Activated effector memory CD4-positive, alpha-beta T cell treated with anti-CD3 and anti-CD28 coated beads, Interleukin-2, amount 50 U/mL, for 16 hours (primary cell): ENCODE measurements around the gene ACSL4.
"Not testable (repeated sequence)": the region's sequence is repeated elsewhere in the genome, so short reads cannot be mapped to it uniquely, and the experiment has no call there.

Source experiments
- DNase-seq: peaks from one replicate; pipeline ENCODE4 v3.0.0-alpha.2; 2020

Gene ACSL4

GRCh38 chrX:109660435-109661143, 72.5 kb downstream of the ACSL4 start:
- no peak for DNase-seq

DNA sequence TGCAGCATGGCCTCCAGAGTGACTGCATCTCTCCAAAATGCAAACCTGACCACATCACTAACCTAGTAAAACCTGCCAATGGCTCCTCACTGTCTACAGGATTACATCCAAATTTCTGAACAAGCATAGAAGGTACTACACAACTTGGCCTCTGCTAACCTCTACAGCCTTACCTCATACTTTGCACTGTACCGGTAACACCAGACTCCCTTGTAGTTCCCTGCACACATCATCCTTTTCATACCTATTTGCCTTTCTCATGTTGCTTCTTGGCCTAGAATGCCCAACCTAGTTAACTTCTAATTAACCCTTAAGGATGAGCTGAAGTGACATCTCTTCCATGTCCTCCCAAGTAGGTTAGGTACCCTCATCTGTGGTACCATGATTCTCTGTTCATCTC, 74.7 kb downstream of the ACSL4 start:
- DNase-seq: no peak

GRCh38 chrX:109657364-109657763, 75.7 kb downstream of the ACSL4 start:
- not testable (repeated sequence) for DNase-seq

DNA sequence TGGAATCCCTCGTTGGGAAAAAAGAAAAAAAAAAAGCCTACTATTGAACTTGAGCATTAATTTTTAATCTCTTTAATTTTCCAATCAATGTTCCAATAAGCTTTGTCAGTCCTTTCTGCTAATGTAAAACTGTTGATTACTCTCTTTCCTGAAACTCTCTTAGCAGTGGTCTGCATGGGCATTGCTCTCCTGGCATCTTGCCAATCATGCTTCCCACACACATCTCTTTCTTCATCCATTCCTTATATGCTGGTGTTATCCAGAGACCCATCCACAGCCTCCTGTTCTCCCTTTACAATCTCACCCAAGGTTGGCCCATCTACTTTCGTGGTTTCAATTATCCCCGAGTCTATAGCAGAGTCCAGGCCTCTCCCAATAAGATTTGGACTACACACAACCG, 76.3 kb downstream of the ACSL4 start:
- DNase-seq: no peak

DNA sequence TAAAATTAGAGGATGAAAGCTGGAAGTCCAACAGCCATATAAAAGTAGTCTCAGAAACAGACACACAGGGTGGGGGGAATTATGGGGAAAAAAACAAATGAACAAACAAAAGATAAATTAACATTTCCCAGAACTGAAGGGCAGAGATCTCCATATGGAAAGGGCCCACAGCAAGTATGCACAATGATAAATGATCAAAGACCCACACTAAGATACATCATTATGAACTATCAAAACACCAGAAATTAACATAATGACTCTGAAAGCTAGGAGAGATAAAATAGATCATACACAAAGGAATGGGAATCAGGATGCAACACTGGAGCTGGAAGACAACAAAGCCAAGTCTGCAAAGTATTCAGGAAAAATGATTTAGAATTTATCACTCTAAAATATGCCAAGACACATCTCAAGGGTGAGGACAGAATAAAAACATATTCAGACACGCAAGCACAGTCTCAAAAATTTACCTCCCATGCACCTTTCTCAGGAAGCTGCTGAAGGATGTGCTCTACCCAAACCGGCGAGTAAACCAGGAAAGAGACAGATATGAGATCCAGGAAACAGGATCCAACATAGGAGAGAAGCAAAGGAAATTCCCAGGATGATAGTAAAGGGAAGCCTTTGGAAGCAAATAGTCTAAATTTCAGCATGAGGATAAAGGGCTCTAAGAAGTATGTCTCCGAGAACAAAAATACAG, 77.4 kb downstream of the ACSL4 start:
- no peak for DNase-seq

- DNase-seq: no peak
Measured at GRCh38 chrX:109654516-109655109, 78.4 kb downstream of the ACSL4 start.

DNA sequence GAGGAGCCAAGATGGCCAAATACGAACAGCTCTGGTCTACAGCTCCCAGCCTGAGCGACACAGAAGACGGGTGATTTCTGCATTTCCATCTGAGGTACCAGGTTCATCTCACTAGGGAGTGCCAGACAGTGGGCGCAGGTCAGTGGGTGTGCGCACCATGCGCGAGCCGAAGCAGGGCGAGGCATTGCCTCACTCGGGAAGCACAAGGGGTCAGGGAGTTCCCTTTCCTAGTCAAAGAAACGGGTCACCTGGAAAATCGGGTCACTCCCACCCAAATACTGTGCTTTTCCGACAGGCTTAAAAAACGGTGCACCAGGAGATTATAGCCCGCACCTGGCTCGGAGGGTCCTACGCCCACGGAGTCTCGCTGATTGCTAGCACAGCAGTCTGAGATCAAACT, 88.4 kb downstream of the ACSL4 start:
- not testable (repeated sequence) for DNase-seq

- DNase-seq: no peak
Measured at GRCh38 chrX:109643687-109644086, 89.4 kb downstream of the ACSL4 start.

DNA sequence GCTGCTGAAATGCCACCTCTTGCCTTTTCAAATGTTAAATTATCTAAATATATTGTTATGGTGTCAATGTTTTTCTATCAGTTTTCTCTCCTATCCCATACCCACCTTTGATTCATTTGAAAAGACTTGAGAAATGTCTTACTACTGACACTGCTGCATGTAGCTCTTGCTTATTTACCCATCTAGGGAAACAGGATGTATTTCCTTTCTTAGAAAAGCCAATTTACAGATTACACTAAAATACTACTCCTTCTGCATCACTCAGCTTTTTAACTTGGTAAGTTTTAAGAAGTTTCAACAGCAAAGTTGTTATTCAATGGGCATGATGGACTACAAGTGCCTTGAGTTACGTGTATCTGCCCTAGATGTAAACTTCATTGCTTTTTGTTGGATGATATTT, 94.9 kb downstream of the ACSL4 start:
- DNase-seq: no peak

DNA sequence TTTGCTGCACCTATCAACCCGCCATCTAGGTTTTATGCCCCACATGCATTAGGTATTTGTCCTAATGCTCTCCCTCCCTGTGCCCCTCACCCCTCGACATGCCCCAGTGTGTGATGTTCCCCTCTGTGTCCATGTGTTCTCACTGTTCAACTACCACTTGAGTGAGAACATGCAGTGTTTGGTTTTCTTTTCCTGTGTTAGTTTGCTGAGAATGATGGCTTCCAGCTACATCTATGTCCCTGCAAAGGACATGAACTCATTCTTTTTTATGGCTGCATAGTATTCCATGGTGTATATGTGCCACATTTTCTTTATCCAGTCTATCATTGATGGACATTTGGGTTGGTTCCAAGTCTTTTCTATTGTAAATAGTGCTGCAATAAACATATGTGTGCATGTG, 95.6 kb downstream of the ACSL4 start:
- not testable (repeated sequence) for DNase-seq

GRCh38 chrX:109635146-109635545, 97.9 kb downstream of the ACSL4 start:
- no peak for DNase-seq

- no peak for DNase-seq
Measured at GRCh38 chrX:109632906-109633504, 100.1 kb downstream of the ACSL4 start.

DNA sequence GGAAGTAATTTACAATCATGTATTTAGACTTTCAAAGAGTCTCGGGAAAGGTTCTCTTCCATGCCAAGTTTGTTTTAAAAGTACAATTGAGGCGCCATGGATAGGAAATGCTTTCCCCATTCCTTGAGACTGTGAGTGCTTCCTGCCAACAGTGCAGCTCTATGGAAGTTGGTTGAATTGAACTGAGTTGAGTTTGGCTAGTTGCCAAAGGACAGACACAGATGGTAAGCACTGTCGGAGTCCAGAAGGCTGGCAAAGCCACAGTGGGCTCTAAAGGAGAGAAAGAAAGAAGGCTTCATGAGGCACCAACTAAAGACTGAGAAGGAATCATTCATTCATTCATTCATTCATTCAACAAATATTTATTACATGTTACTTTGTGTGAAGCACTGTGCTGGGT, 103.7 kb downstream of the ACSL4 start:
- DNase-seq: no peak

- DNase-seq: no peak
Measured at GRCh38 chrX:109626637-109627036, 106.4 kb downstream of the ACSL4 start.

DNA sequence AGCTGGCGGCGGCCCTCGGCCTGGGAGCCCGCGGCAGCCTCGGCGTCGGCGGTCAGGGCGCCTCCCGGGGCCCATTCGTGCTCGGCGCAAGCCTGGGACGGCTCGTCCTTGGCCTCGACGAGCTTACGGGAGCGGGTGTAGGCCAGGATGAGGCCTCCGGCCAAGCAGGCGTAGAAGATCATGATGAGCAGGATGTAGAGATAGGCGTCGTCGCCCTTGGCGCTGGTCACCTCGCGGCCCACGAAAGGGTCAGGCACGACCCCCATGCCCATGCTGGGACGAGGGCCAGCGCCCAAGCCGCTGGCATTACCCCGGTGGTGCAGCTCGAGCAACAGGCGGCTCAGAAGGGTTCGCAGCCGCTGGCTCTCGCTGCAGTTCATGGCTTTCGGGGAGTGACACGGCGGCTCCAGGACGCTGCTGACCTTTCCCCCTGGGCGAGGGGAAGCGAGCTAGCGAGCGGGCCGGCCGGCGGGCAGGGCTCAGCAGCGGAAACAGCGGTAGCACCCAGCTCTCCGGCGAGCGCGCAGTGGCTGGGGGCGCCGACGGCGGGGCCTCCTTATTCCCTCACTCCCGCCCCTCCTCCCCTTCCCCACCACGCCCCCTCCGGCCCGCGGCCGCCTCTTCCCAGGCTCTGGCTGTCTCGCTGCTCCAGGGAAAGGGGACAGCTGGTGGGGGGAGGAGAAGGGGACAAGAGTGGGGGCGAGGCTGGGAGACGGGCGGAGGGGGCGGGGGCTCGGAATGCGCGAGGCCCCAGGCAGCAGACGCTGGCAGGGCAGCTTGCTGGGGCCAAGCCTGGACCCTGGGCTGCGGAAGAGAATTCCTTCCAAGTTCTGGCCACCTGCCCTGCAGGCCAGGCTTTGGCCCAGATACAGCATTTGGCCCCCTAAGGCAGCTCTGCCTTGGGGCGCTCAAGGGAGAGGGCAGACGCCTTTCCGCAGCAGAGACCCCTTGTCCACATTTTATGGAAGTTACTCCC, 108.1 kb downstream of the ACSL4 start, which contains the start of gene KCNE5:
Gene KCNE5 (minus strand): TSS at position 532 of the 976 bp plus-strand sequence. CDS start 152 bp downstream, at position 380.
- DNase-seq: no peak

DNA sequence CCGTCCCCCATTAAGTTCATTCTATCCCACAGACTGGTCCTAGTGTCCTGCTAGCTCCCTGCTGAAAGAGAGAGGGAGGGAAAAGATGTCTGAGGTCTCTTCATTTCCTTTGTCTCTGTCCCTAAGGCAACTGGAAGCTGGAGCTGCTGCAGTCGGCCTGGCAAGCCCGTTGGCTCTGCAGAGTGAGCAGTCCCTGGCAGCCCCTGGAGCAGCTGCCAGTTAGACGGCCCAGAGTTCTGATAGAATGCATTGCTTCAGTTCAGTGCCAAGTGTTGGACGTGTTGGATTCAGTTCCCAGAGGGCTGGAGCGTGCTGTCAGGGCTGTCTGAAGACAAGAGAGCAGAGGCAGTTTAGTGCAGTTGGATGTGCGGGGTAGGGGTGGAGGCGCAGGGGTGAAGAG, 109.1 kb downstream of the ACSL4 start:
- no peak for DNase-seq

DNA sequence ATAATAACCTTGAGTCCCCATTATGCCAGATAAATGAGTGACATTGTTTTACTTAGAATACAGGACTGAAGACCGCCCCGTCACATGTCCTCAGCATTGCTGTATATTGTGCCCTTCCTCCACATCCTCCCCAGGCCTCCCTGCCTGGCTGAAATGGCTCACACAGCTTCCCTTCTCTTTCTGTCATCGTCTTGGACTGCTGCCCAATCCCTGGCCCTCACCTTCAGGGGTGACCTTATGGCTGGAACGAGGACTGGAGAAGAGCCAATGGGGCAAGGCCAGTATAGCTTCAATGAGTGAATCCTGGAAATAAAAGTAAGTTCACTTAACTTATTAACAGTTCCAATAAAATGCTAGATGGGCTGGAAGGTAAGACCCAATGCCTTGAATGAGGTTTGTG, 110.8 kb downstream of the ACSL4 start:
- no peak for DNase-seq

- no peak for DNase-seq
Measured at GRCh38 chrX:109619771-109620170, 113.3 kb downstream of the ACSL4 start.

- no peak for DNase-seq
Measured at GRCh38 chrX:109614951-109615350, 118.1 kb downstream of the ACSL4 start.

DNA sequence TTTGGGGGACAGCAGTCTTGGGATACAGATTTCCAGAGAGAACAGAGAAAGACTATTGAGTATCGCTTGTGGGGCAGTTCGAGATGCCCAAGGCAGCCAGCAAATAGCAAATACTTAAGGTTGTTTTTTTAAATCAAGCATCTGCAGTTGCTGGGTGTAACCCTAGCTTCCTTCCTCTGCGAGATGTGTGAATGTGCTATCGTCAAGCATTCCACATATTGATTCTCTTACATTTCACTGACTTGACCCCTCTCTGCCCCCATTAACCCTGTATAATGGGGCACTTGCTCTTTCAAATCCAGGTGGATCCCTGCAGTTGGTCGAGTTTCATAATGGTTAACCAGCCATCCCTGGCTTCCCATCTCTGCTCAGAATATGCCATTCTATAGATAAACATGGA, 131.6 kb downstream of the ACSL4 start:
- DNase-seq: no peak

DNA sequence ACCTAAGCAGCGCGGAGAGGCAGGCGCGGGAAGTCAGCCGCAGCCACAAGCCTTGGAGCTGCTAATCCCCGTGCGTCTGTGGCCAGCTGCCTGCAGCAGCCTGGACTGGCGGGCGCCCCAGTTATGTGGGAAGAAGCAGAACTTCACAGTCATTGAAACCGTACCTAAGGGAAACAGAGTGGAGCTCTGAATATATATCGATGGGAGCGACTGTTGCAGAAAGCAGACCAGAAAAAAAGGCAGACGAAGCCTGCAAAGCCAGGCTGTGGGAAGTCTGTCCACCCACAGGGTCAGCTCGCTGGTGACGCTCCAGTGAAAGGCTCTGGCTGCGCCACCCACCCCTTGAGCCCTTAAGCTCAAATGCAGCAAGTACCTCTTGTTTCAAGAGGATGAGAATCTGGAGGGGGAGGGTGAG, 132.8 kb downstream of the ACSL4 start:
- no peak for DNase-seq

GRCh38 chrX:109596015-109596414, 137.0 kb downstream of the ACSL4 start:
- no peak for DNase-seq
